HG03280 (cell line): ENCODE measurements around the gene VPS51.

Source experiments
- ATAC-seq: cut with Tn5 transposase; IDR thresholded peaks from one replicate; pipeline ENCODE4 v1.9.1; 2021; ENCODE audit warnings: mild to moderate bottlenecking, moderate library complexity; ENCODE audit not compliant: unreplicated experiment

The VPS51 gene

DNA sequence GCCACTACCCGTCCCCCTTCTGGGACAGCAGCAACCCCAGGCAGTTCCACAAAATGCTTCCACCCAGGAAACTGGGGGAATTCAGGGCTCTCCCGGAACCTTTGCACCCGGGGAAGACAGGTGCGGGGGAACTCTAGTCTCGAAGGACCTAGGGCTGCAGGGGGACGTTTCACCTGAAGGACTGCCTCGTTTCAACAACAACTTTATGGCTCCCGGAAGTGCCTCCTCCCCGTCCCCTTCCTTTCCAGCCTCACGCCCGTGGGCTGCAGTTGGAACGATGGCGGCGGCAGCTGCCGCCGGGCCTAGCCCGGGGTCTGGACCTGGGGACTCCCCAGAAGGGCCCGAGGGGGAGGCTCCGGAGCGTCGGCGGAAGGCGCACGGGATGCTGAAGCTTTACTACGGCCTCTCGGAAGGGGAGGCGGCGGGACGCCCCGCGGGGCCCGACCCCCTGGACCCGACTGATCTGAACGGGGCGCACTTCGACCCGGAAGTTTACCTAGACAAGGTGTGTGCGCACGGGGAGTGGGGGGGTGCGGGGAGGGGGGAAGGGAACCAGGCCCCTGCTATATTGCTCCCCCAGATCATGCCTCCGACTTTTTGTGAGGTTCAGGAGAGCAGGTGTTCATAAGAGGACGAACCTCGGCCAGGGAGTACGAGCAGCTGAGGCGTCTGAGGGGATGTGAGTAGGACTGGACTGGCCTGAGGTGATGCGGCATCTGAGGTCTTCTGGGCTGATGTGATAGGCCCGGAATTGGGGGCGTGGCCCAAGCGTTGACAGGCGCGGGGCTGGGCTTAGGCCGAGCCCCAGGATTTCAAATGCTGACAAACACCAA lies at the start of gene VPS51:
TSS of gene VPS51 (plus strand) at position 241 of the 833 bp plus-strand sequence. CDS start at position 278, 37 bp downstream.
- ATAC-seq = peak; percentile 86

DNA sequence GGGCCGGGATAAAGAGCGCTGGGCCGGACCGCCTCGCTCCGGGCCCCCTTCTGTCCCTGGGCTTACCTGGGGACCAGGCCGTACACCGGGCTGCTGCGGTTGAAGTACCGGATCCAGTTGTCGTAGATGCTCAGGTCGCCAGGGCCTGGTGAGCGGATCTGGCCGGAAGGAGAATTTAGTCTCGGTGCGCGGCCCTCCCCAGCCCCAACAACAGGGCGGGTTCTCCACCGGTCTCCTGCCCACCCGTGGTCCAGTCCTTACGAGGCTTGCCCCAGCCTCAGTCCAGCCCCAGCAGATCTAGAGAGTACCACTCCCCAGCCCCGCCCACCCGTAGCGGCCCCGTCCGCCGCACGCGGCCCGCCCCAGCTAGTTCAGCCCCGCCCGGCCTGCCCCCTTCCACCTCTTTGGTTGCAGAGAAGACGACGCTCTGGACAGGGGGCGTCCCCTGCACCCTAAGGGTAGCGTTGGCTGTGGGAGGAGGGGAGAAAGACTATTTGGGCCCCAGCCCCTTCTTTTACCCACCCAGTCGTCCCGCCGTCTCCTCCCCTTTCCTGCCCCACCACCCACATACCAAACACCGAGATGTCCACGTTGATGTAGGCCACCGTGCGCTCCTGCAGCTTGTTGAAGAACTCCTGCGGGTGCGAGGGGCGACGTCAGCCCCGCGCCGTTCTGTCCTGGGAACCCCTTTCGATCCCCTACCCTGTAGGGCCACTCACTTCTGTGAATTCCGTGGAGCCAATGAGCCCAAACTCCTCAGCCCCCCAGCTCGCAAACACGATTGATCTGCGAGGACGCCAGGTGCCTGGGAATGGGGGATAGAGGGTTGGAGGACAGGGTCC lies 48.2 kb upstream of the VPS51 start:
- ATAC-seq = no peak

DNA sequence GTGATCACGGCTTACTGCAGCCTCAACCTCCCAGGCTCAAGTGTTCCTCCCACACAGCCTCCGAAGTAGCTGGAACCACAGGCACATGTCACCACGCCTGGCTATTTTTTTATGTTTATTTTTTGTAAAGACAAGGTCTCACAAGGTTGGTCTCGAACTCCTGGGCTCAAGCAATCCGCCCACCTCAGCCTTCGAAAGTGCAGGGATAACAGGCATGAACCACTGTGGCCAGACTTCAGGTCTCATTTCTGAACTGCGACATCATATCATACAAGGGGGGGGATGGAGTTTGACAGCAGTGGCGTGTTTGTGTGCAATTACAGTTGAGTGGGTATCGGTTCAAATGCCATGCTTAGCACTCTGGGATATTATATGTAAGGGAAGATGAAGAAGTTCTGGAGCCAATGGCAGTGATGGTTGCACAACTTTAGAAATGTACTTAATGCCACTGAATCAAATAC lies 44.6 kb upstream of the VPS51 start:
- ATAC-seq = no peak

DNA sequence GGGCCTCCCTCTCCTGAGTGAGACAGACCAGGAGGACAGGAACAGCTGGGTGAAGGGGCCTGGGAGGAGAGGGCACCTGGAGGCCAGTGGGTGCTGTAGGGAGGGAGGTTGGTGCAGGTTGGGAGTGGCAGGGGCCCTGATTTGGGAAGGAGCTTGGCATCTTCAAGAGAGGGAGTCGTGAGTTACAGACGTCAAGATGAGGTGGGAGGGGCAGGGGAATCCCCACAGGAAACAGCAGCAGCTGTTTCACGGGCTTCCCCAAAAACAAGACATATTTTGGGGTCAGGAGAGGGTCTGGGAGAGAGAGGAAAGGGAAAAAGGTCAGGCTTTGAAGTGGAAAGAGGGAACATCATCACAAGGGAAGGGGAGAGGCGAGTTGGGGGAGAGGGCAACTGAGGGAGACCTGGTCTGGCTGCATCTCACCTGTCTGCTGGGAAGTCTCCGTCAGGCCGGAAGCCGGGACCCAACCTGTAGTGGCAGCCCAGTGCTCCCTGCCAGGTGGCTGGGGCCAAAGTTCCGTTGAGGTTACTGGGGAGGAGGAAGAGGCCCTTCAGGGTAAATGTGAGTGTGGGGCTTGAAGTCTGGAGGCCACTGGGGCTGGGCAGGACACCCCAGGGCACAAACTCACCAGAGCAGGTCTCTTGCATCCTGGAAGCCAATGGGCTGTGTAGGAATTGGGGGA lies 42.0 kb upstream of the VPS51 start:
- no peak for ATAC-seq

DNA sequence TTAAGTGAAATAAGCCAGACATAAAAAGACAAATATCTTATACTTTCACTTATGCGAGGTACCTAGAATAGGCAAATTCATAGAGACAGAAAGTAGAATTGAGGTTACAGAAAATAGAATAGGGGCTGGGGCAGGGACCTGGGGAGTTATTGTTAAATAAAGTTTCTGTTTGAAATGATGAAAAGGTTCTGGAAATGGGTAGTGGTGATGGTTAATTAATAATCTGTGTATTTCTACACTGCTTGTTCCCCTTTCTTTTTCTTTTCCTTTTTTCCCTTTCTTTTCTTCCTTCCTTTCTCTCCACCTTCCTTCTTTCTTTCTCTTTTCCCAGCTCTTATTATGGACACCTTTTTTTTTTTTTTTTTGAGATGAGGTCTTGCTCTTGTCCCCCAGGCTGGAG lies 40.5 kb upstream of the VPS51 start:
- ATAC-seq = no peak

DNA sequence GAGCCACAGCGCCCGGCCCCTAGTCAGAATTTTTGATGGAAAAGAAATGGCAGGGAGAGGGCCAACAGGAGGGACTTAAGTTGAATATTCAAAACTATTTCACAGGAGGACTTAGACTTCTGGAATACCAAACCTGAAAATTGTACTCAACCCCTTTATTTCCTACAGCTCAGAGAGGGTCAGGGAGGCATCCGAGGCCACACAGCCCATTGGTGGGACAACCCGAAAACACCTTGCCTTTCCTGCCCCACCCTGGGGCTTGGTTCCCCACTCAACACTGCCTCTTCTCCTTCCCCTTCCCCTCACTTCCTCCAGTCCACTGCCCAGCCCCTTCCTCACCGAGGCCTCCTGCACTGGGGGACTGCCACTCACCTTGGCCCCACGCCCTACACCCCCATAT lies 39.0 kb upstream of the VPS51 start:
- no peak for ATAC-seq

DNA sequence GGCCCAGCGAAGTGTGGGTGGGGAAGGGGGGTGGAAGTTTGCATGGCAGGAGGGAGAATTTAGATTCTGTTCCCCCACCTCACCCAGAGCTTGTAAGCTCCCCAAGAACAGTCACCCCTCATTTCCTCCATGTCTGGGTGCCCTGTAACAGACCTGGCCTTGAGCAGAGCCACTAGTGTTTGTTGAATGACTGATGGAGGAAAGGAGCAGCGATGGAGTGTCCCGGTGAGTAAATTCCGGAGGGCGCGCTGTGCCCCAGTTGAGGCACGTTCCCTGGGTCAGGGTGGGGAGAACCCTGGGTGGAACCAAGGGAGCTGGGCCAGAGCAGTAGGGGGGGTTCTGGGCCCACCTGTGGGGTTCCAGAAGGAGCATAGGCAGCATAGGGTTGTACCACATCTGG lies 38.5 kb upstream of the VPS51 start:
- ATAC-seq = no peak

DNA sequence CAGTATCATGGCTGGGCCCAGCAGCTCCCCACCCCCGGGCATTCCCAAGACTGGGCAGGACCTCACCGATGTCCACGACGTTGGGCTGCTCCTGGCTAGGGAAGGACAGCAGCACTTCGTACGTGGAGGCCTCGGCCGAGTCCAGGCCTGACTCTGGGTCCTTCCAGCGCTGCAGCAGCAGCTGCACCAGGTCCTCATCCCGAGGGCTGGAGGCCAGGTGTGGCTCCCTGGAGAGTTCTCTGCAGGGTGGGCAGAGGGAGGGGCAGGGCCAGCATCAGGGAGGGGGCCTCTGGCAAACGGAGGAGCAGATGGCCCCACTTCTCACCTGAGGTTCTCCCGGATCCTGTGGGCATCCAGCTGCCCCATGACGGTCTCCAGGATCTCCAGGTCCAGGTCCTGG lies 38.0 kb upstream of the VPS51 start:
- ATAC-seq = no peak

DNA sequence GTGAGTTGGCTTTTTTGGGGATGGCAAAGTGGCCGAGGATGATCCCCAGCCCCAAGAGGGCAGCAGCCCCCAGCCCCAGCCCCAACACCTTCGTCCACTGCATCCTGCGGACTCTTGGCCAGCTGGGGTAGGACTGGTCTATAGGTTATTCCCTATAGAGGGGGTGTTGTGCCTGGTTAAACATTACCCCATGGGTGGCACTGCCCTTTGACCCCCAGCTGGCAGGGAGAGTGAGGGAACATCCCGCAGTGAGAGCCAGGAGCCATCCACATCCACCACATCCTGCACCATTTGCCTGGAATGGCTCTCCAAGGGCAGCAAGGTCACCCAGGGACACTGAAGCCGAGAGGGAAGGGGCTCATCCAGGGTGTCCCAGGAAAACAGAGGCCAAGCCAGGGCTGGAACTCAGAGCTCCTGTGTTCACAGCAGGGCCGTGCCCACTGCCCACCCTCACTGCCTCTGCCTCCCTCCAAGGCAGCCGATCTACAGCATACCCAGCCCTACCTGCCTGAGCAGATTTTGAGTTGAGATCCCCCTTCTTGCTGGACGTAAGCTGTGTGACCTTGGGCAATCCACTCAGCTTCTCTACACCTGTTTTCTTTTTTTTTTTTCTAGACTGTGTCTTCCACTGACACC lies 37.5 kb upstream of the VPS51 start, which contains the start of gene NAALADL1:
TSS of gene NAALADL1 (minus strand) at position 135 of the 636 bp plus-strand sequence. CDS start at position 103, 32 bp downstream.
- ATAC-seq = no peak

DNA sequence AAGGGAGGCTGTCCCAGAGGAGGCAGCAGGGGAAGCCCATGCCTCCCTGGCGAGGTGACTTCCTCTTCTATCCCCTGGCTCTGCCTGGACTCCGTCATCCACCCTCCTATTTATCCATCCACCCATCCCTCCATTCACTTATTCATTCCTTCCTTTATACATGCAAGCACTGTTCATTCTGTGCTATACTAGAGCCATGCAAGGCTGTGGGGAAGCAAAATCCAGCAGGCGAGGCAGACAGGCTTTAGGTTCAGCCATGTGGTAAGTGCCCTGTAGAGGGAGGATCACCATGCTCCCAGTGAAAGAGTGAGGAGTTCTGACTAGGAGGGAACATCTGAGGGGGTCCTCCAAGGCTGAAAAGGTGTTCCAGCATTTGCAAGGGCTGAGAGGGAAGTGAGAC lies 36.5 kb upstream of the VPS51 start:
- ATAC-seq = no peak

DNA sequence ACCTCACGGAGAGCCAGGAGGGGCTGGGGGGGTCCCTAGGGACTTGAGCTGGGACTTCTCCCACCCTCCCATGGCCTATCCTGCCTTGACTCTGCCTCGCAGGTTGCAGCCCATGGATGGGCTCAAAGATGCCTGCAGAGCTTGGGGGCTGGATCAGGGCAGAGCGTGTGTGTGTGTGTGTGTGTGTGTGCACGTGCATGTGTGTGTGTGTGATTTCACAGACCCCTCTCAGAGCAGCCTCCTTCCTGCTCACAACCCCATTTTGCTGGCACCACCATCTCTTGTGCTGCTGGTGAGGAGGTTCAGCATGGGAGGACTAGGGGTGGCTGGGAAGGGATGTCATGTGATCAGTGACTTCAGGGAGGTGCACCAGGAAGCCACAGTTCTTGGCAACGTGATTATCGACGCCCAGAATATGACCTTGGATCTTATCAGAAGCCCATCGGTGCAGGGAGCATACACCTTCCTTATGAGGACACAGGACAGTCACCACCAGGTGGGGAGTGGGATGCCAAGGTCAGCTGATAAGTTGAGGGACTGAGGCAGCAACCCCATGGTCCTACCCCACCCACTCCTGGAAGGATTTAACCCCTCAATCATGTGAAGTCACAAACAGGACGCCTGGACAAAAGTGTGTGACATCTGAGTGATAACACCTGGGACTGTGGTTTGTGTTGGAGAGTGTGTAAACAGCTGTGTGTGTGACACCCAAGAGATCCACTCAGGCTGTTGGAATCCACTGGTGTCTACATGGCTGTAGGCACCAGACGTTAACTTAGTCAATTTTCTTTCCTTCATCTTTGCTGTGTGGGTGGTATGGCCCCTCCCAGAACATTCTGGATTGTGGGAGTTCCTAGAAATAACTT lies 35.8 kb upstream of the VPS51 start:
- ATAC-seq = no peak

DNA sequence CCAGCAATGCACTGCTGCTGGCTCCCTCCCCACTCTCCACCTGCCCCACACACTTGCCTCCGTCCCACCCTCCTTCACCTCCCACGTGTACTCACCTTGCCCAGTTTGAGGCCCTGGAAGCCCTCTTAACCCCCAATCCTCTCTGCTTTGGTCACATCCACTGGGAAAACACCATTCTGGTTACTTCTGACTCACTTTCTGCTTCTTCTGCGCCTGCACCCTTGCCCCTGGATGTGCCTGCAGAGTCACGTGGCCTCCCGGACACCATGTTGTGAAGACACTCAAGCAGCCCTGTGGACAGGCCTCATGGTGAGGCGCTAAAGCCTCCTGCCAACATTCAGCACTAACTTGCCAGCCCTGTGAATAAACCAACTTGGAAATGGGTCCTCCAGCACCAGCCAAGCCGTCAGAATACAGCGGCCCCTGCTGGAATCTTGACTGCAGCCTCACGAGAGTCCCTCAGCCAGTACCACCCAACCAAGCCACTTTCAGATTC lies 35.1 kb upstream of the VPS51 start:
- ATAC-seq = no peak

DNA sequence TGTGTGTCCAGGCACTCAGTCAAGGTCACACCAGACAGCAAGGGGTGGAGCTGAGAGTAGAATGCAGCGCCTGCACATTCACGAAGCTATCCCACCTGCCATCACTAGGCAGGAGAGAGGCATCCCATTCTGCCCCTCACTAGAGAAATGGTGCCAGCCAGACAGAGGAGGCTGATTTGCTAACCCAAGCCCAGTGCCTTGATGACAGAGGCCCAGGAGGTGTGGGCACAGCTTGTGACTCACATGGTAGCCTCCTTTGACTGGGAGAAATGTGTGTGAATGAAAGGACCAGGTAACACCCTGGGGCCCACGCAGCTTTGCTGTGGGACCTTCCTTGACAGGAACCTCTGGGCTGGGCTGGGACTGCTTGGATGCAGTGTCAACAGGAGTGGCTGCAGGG lies 32.5 kb upstream of the VPS51 start:
- ATAC-seq = no peak

DNA sequence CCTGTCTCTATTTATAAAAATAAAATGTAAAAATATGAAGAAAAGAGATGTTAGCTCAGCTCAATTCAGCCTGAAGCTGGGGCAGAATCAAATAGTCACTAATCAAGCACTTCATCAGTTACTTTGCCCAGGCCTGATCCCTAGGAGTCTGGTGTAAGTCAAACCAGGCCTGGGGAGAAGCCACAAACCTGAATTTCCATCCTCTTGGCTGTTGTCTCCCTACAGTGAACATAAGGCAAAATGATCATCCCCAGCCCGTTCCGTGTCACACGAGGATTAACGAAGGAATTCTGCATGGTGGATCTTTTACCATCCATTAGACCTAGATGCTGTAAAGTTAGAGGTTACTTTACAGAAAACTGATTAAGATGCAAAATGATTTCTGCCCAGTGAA lies 31.2 kb upstream of the VPS51 start:
- no peak for ATAC-seq

DNA sequence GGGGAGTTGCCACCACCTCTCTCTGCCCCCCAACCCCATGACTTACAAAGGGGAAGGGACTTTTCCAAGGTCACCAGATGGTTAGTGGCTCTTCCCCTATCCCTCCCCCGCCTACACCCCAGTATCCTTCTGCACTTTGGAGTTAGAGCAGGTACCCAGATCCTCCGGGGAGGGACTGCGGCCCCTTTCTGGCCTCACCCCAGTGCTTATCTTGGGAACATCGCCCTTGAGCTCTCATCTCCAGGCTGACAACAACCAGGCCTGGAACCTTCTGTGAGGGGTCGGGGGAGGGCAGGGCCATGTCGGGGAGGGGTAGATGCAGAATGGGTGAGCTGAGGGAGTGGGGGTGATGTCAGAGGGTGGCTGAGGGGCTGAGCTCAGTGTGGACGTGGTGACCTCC lies 30.2 kb upstream of the VPS51 start:
- no peak for ATAC-seq

DNA sequence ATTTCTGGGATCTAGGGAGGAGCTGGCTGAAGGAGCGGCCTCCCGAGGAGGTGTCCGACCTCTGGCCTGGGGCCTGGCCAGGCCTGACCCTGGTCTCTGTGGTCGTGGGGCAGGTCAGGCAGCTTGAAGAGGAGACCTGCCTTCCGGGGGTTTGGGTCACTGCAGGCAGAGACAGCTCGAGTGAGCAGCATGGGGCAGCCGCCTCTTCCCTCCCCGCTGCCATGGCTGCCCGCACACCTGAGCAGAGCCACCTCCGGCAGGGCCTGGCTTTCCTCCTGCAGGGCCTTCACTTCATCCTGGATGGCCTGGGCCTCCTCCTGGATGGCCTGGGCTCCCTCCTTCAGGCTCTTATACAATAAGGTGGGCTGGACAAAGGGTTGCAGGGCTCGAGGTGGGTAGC lies 29.7 kb upstream of the VPS51 start:
- ATAC-seq = no peak

DNA sequence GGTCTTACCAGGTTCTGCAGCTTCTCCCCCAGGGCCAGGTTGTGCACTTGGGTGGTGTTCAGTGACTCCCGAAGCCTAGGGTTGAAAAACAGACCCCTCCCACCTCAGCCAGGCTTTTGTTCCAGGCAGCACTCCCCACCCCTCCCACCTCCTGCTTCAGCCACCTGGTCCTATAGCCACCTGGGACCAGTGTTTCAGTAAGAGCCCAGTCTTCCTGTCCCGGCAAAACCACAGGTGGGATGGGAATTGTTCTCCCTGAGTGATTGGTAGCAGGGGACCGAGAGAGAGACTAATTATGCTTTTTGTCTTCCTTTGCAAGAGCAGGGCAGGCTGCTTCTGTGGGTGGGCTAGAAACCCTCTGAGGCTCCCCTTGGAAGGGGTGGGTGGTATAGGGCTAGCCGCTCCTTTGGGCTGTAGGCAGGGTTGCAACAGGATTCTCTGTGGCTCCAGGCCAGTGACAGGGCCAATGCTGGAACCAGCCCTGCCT lies 29.2 kb upstream of the VPS51 start:
- no peak for ATAC-seq

DNA sequence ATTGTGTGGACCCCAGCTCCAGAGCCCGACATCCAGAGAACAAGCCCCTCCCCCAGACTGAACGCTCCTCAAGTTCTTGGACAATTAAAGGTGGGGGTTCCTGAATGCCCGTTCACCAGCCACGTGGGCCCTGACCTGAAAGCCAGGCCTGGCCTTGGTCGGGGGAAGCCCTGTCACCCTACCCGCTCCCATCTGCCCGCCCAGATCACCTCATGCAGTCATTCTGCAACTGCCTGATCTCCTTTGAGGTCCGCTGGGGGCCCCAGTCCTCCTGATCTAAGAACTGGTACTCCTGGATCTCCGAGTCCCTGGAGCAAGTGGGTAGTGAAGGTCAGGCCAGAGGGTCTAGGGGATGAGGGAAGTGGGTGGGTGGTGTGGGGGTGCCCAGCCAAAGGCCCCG lies 28.6 kb upstream of the VPS51 start:
- no peak for ATAC-seq

DNA sequence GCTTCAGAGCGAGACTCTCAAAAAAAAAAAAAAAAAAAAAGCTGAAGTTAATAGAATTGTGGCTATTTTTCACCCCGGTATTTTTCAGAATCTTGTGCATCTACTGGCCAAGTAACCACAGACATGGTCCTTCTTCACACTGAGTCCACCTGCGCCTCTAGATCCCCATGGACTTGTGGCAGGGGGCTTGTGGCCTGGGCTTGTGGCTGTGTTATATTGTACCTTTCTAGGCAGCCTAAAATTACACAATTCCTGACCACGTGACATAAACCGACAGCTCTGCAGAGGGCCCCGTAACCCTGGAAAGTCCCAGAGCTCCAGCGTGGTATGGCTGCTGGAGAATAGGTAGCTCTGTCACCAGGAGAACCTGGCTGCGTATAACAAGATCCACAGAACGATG lies 26.8 kb upstream of the VPS51 start:
- ATAC-seq = no peak
